Suprapubic skin (tissue), 4 donors: ENCODE measurements around the gene ZDHHC13.

Experiments
- CTCF ChIP-seq, 2 donors: fragments of 200-600 bp in 1 of 2; fragments of 450-650 bp in 1 of 2; sonication (generic) in 1 of 2; IDR thresholded peaks; one replicate each; pipeline ENCODE4 v1.5.1; 2016 to 2019; ENCODE audit warnings: antibody characterized with exemption in 2 of 2, mild to moderate bottlenecking in 1 of 2, moderate library complexity in 1 of 2
- EP300 ChIP-seq: sonication (generic); formaldehyde crosslinking; IDR thresholded peaks from one replicate; pipeline ENCODE4 v1.6.1; 2017; ENCODE audit warnings: antibody characterized with exemption
- POLR2A ChIP-seq, 2 donors: fragments of 450-650 bp; IDR thresholded peaks; one replicate each; pipeline ENCODE4 v1.6.1; 2017; ENCODE audit warnings: antibody characterized with exemption in 2 of 2, mild to moderate bottlenecking in 2 of 2, moderate library complexity in 2 of 2
- POLR2AphosphoS5 ChIP-seq, 3 donors: sonication (generic); formaldehyde crosslinking; IDR thresholded peaks; one replicate each; pipeline ENCODE4 v1.6.1; 2017; ENCODE audit warnings: antibody characterized with exemption in 3 of 3

DNA sequence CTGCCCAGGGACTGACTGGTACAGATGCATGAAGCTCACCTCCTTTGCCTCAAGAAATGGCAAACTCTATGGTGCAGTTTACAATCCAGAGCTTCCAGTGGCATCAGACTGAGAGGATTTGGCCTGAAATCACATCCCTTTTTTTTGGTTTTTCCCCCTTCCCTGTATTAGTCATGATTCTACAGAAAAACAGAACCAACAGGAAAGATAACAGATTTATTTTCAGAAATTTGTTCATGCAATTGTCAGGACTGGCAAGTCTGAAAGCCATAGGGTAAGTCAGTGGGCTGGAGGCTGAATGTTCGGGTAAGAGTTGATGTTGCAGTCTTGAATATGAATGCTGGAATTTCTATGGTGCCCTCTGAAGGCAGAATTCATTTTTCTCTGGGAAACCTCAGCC is 12.0 kb upstream of the ZDHHC13 start:
- TF ChIP-seq POLR2A (IDR thresholded peaks at IDR 0.05) = no peak
- no peak for TF ChIP-seq POLR2AphosphoS5 (IDR thresholded peaks at IDR 0.05)
- TF ChIP-seq CTCF (IDR thresholded peaks at IDR 0.05) = no peak
- no peak for TF ChIP-seq EP300
